Peyer's patch (tissue), 4 donors: ENCODE data around the gene KIAA0930. TPM values are rescaled to one million over a fixed set of nuclear protein-coding genes. Genes with fewer than 3 reads are reported as not detected.
A peak's percentile ranks its signal among the peaks of the same experiment; 100 is the strongest.

Source experiments
- DNase-seq, 3 donors: peaks; one replicate each; pipeline ENCODE4 v3.0.0-alpha.2; 2017 to 2019
- H3K27ac ChIP-seq, 4 donors: fragments of 200-600 bp; sonication (generic); one replicate each; pipeline ENCODE4 v1.5.1; 2016 to 2019
- H3K27me3 ChIP-seq, 2 donors: fragments of 200-600 bp; sonication (generic); one replicate each; pipeline ENCODE4 v1.5.1; 2019
- H3K36me3 ChIP-seq, 3 donors: fragments of 200-600 bp; sonication (generic); one replicate each; pipeline ENCODE4 v1.5.1; 2016 to 2019
- H3K4me1 ChIP-seq, 4 donors: fragments of 200-600 bp; sonication (generic); one replicate each; pipeline ENCODE4 v1.5.1; 2016 to 2019
- H3K4me3 ChIP-seq, 4 donors: fragments of 200-600 bp; sonication (generic); 1 replicate in 3 of 4; 2 replicates in 1 of 4; pipeline ENCODE4 v1.5.1; 2016 to 2019; ENCODE audit warnings: mild to moderate bottlenecking in 1 of 4
- H3K9me3 ChIP-seq, 4 donors: fragments of 200-600 bp; sonication (generic); one replicate each; pipeline ENCODE4 v1.5.1; 2016 to 2019; ENCODE audit warnings: mild to moderate bottlenecking in 1 of 4
- POLR2A ChIP-seq, 2 donors: fragments of 450-650 bp; IDR thresholded peaks; one replicate each; pipeline ENCODE4 v1.5.1; 2017; ENCODE audit warnings: antibody characterized with exemption in 2 of 2, mild to moderate bottlenecking in 2 of 2, moderate library complexity in 2 of 2
- total RNA-seq, 4 donors: library from RNA; depleted of rRNA; stranded (reverse); fragments of >200 nt; gene quantifications; one replicate each; pipeline ENCODE4 v1.1.0, GENCODE V29; 2016
- TF ChIP-seq, protein P1 (sequence below), 6 experiments: fragments of 450-650 bp in 4 of 6; fragments of 200-600 bp in 2 of 6; sonication (generic) in 1 of 6; IDR thresholded peaks; one replicate each; pipeline ENCODE4 v1.5.1; 2017 to 2019; ENCODE audit warnings: antibody characterized with exemption in 6 of 6, mild to moderate bottlenecking in 3 of 6, moderate library complexity in 1 of 6

Gene KIAA0930
- total RNA-seq, 4 donors from 2014 or later = 21.2 to 41.3 (median 27.8) TPM

GRCh38 chr22:45201678-45202332 lies 38.9 kb downstream of the KIAA0930 start:
- Histone ChIP-seq H3K9me3 (no peaks in the 10 kb centered on the region), H3K27ac (no peak overlapping the region)
- TF ChIP-seq, protein P1, sequence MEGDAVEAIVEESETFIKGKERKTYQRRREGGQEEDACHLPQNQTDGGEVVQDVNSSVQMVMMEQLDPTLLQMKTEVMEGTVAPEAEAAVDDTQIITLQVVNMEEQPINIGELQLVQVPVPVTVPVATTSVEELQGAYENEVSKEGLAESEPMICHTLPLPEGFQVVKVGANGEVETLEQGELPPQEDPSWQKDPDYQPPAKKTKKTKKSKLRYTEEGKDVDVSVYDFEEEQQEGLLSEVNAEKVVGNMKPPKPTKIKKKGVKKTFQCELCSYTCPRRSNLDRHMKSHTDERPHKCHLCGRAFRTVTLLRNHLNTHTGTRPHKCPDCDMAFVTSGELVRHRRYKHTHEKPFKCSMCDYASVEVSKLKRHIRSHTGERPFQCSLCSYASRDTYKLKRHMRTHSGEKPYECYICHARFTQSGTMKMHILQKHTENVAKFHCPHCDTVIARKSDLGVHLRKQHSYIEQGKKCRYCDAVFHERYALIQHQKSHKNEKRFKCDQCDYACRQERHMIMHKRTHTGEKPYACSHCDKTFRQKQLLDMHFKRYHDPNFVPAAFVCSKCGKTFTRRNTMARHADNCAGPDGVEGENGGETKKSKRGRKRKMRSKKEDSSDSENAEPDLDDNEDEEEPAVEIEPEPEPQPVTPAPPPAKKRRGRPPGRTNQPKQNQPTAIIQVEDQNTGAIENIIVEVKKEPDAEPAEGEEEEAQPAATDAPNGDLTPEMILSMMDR (IDR thresholded peaks at IDR 0.05) = no peak
- no peak for TF ChIP-seq POLR2A (IDR thresholded peaks at IDR 0.05)

GRCh38 chr22:45200860-45201511 lies 39.7 kb downstream of the KIAA0930 start:
- H3K27ac ChIP-seq = no peak overlapping the region
- DNase-seq = peak in 1 of 3 donors; percentile 42
- TF ChIP-seq POLR2A (IDR thresholded peaks at IDR 0.05) = no peak
- TF ChIP-seq, protein P1 (IDR thresholded peaks at IDR 0.05) = no peak

More at GRCh38 chr22:45201678-45202332, 38.9 kb downstream of the KIAA0930 start:
- Histone ChIP-seq H3K36me3 (peaks cover 0 to 80% (median 0%) of the 10 kb centered on the region in 3 donors), H3K4me3 (no peak overlapping the region), H3K4me1 (peaks cover 0 to 6% (median 0%) of the 10 kb centered on the region in 4 donors), H3K27me3 (no peaks in the 10 kb centered on the region)
- peak in 1 of 3 donors; percentile 44 for DNase-seq

GRCh38 chr22:45200230-45200629 lies 40.5 kb downstream of the KIAA0930 start:
- H3K36me3 ChIP-seq = peaks cover 0 to 88% (median 0%) of the 10 kb centered on the region in 3 donors
- H3K27me3 ChIP-seq = no peaks in the 10 kb centered on the region
- DNase-seq = no peak
- no peak overlapping the region for H3K4me3 ChIP-seq
- peaks cover 0 to 6% (median 0%) of the 10 kb centered on the region in 4 donors for H3K4me1 ChIP-seq
- no peak overlapping the region for H3K27ac ChIP-seq
- TF ChIP-seq, protein P1 (IDR thresholded peaks at IDR 0.05) = no peak
- no peak for TF ChIP-seq POLR2A (IDR thresholded peaks at IDR 0.05)
- H3K9me3 ChIP-seq = no peaks in the 10 kb centered on the region

More at GRCh38 chr22:45200860-45201511, 39.7 kb downstream of the KIAA0930 start:
- Histone ChIP-seq H3K4me3 (no peak overlapping the region), H3K4me1 (peaks cover 0 to 6% (median 0%) of the 10 kb centered on the region in 4 donors), H3K36me3 (peaks cover 0 to 88% (median 0%) of the 10 kb centered on the region in 3 donors), H3K9me3 (no peaks in the 10 kb centered on the region), H3K27me3 (no peaks in the 10 kb centered on the region)

DNA sequence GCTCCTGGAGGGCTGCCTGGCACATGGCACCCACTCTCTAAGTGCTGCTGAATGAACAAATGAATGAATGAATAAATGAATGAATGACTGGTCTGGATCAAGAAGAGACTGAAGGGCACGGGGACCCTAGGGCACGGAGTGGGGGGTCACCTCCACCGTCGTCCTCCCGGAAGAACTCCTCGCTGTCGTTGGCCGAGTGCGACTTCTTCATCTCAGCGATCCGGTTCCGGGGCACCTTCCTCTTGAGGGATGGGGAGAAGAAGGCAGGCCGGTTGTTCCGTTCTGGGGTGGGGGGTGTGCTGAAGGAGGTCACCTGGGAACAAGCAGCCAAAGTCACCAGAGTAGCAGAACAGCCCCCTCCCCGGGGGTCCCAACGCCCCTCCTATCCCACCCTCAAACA lies 41.0 kb downstream of the KIAA0930 start:
- TF ChIP-seq, protein P1 (IDR thresholded peaks at IDR 0.05) = no peak
- TF ChIP-seq POLR2A (IDR thresholded peaks at IDR 0.05) = no peak
- Histone ChIP-seq H3K4me1 (peaks cover 0 to 6% (median 0%) of the 10 kb centered on the region in 4 donors), H3K36me3 (peaks cover 0 to 83% (median 0%) of the 10 kb centered on the region in 3 donors), H3K27me3 (no peaks in the 10 kb centered on the region), H3K27ac (no peak overlapping the region), H3K4me3 (no peak overlapping the region), H3K9me3 (no peaks in the 10 kb centered on the region)
- DNase-seq = no peak

GRCh38 chr22:45198463-45198795 lies 42.3 kb downstream of the KIAA0930 start:
- peaks cover 0 to 71% (median 0%) of the 10 kb centered on the region in 3 donors for H3K36me3 ChIP-seq
- H3K27ac ChIP-seq = no peak overlapping the region
- no peak for TF ChIP-seq POLR2A (IDR thresholded peaks at IDR 0.05)
- TF ChIP-seq, protein P1 (IDR thresholded peaks at IDR 0.05) = no peak
- H3K9me3 ChIP-seq = no peaks in the 10 kb centered on the region
- no peaks in the 10 kb centered on the region for H3K27me3 ChIP-seq
- H3K4me1 ChIP-seq = peaks cover 0 to 6% (median 0%) of the 10 kb centered on the region in 4 donors
- DNase-seq = no peak
- H3K4me3 ChIP-seq = no peak overlapping the region
